Nephron (organoid): ENCODE measurements around the gene ITGB5.
"Not testable (repeated sequence)": the region's sequence is repeated elsewhere in the genome, so short reads cannot be mapped to it uniquely, and the experiment has no call there.

ENCODE experiments used
- H3K27ac Mint-ChIP-seq, 3 experiments: 2 replicates each; pipeline ENCODE4 v1.8.0; 2020; ENCODE audit warnings: mixed read lengths in 3 of 3, mild to moderate bottlenecking in 2 of 3, moderate library complexity in 1 of 3
- H3K27me3 Mint-ChIP-seq: 2 replicates; pipeline ENCODE4 v1.8.0; 2021; ENCODE audit warnings: low read depth, mild to moderate bottlenecking, moderate library complexity, mixed read lengths
- H3K36me3 Mint-ChIP-seq: 2 replicates; pipeline ENCODE4 v1.8.0; 2020; ENCODE audit warnings: low read depth, mixed read lengths
- H3K4me1 Mint-ChIP-seq: 2 replicates; pipeline ENCODE4 v1.8.0; 2020; ENCODE audit warnings: mixed read lengths
- H3K4me3 Mint-ChIP-seq, 3 experiments: 2 replicates each; pipeline ENCODE4 v1.8.0; 2020; ENCODE audit warnings: mild to moderate bottlenecking in 3 of 3, mixed read lengths in 3 of 3, moderate library complexity in 2 of 3
- H3K9me3 Mint-ChIP-seq: 2 replicates; pipeline ENCODE4 v1.8.0; 2020; ENCODE audit warnings: mixed read lengths
- CTCF ChIP-seq, 3 experiments: fragments of 200-600 bp; sonication (generic); IDR thresholded peaks; one replicate each; pipeline ENCODE4 v1.5.0; 2021; ENCODE audit warnings: antibody characterized with exemption in 3 of 3; ENCODE audit not compliant: unreplicated experiment in 3 of 3

ITGB5 gene

GRCh38 chr3:124787476-124788195 lies 99.5 kb downstream of the ITGB5 start:
- Mint-ChIP-seq H3K4me1 (peaks cover 50% of the 10 kb centered on the region), H3K27me3 (peaks cover 4% of the 10 kb centered on the region), H3K9me3 (no peaks in the 10 kb centered on the region), H3K36me3 (peaks cover 5% of the 10 kb centered on the region), H3K4me3 (no peak overlapping the region), H3K27ac (peak overlapping the region in 2 of 3 experiments; percentile 24 to 61)
- TF ChIP-seq CTCF (IDR thresholded peaks at IDR 0.05; ENCODE audit: unreplicated experiment in 3 of 3): no peak

GRCh38 chr3:124786511-124787241 lies 100.5 kb downstream of the ITGB5 start:
- H3K4me1 Mint-ChIP-seq: peaks cover 51% of the 10 kb centered on the region
- H3K4me3 Mint-ChIP-seq: no peak overlapping the region
- peak in 2 of 3 experiments; percentile 38 to 47 for TF ChIP-seq CTCF (IDR thresholded peaks at IDR 0.05; ENCODE audit: unreplicated experiment in 3 of 3)
- H3K9me3 Mint-ChIP-seq: no peaks in the 10 kb centered on the region
- peaks cover 5% of the 10 kb centered on the region for H3K36me3 Mint-ChIP-seq
- peaks cover 6% of the 10 kb centered on the region for H3K27me3 Mint-ChIP-seq
- H3K27ac Mint-ChIP-seq: peak overlapping the region; percentile 2 to 61 (median 24)

- peaks cover 7% of the 10 kb centered on the region for H3K27me3 Mint-ChIP-seq
- no peak overlapping the region for H3K27ac Mint-ChIP-seq
- TF ChIP-seq CTCF (IDR thresholded peaks at IDR 0.05; ENCODE audit: unreplicated experiment in 3 of 3): no peak
- peaks cover under 1% of the 10 kb centered on the region for H3K36me3 Mint-ChIP-seq
- no peaks in the 10 kb centered on the region for H3K9me3 Mint-ChIP-seq
- no peak overlapping the region for H3K4me3 Mint-ChIP-seq
- peaks cover 51% of the 10 kb centered on the region for H3K4me1 Mint-ChIP-seq
Measured at GRCh38 chr3:124785973-124786372, 101.2 kb downstream of the ITGB5 start.

GRCh38 chr3:124784686-124785382 lies 102.3 kb downstream of the ITGB5 start:
- no peak for TF ChIP-seq CTCF (IDR thresholded peaks at IDR 0.05; ENCODE audit: unreplicated experiment in 3 of 3)

GRCh38 chr3:124783696-124784095 lies 103.5 kb downstream of the ITGB5 start:
- Mint-ChIP-seq H3K27ac (no peak overlapping the region), H3K9me3 (no peaks in the 10 kb centered on the region), H3K4me3 (no peak overlapping the region), H3K36me3 (no peaks in the 10 kb centered on the region), H3K4me1 (peaks cover 66% of the 10 kb centered on the region), H3K27me3 (peaks cover 8% of the 10 kb centered on the region)
- no peak for TF ChIP-seq CTCF (IDR thresholded peaks at IDR 0.05; ENCODE audit: unreplicated experiment in 3 of 3)

More at GRCh38 chr3:124784686-124785382, 102.3 kb downstream of the ITGB5 start:
- Mint-ChIP-seq H3K4me1 (peaks cover 55% of the 10 kb centered on the region), H3K27me3 (peaks cover 3% of the 10 kb centered on the region), H3K9me3 (no peaks in the 10 kb centered on the region), H3K36me3 (no peaks in the 10 kb centered on the region), H3K4me3 (no peak overlapping the region), H3K27ac (peak overlapping the region in 1 of 3 experiments; percentile 69)

- H3K27me3 Mint-ChIP-seq, H3K9me3 Mint-ChIP-seq, H3K36me3 Mint-ChIP-seq, H3K4me3 Mint-ChIP-seq: not testable (repeated sequence)
- H3K4me1 Mint-ChIP-seq: peaks cover 71% of the 10 kb centered on the region
- peak overlapping the region in 2 of 3 experiments; percentile 66 to 87 for H3K27ac Mint-ChIP-seq
Measured at GRCh38 chr3:124782377-124782712, 104.8 kb downstream of the ITGB5 start.
